H1 (cell line): ENCODE data around the gene EZH2.

ENCODE experiments used
- CTCF ChIP-seq, 3 experiments: IDR thresholded peaks; 1 replicate in 2 of 3; 2 replicates in 1 of 3; pipeline versions ENCODE4 v1.5.1 to v1.6.1; 2011; ENCODE audit warnings: low read length in 3 of 3, mild to moderate bottlenecking in 3 of 3, inconsistent platforms in 2 of 3, low read depth in 1 of 3, moderate library complexity in 1 of 3; ENCODE audit not compliant: insufficient read depth in 1 of 3; ENCODE audit errors: control extremely low read depth in 1 of 3
- MAFK ChIP-seq: IDR thresholded peaks from 2 replicates; pipeline ENCODE4 v1.6.1; 2012; ENCODE audit warnings: low read depth, mild to moderate bottlenecking, improper control_type of control experiment, low read length

GRCh38 chr7:148791546-148791945 lies 92.5 kb downstream of the EZH2 start:
- TF ChIP-seq MAFK = no peak
- no peak for TF ChIP-seq CTCF (IDR thresholded peaks at IDR 0.05; ENCODE audit: control extremely low read depth in 1 of 3, insufficient read depth in 1 of 3, low read depth in 1 of 3, low read length in 3 of 3)
